SJCRH30 (cell line): ENCODE data around the gene TNRC6A. TPM values are rescaled to one million over a fixed set of nuclear protein-coding genes. Genes with fewer than 3 reads are reported as not detected.
"Not testable (repeated sequence)": the region's sequence is repeated elsewhere in the genome, so short reads cannot be mapped to it uniquely, and the experiment has no call there.

Experiments
- DNase-seq, 2 experiments: peaks; one replicate each; pipeline ENCODE4 v3.0.0-alpha.2; 2015 to 2020
- H3K27ac ChIP-seq: fragments of 250-450 bp; sonication (Bioruptor Pico); 2 replicates; pipeline ENCODE4 v1.5.1; 2020; ENCODE audit warnings: mild to moderate bottlenecking, moderate library complexity
- H3K27me3 ChIP-seq: fragments of 250-450 bp; sonication (Bioruptor Pico); 2 replicates; pipeline ENCODE4 v1.5.1; 2020; ENCODE audit warnings: mild to moderate bottlenecking, moderate library complexity
- H3K36me3 ChIP-seq: fragments of 250-450 bp; sonication (Bioruptor Pico); 2 replicates; pipeline ENCODE4 v1.5.1; 2020; ENCODE audit warnings: mild to moderate bottlenecking, moderate library complexity
- H3K4me1 ChIP-seq: fragments of 250-450 bp; sonication (Bioruptor Pico); 2 replicates; pipeline ENCODE4 v1.5.1; 2020; ENCODE audit warnings: mild to moderate bottlenecking, moderate library complexity
- H3K4me3 ChIP-seq: fragments of 250-450 bp; sonication (Bioruptor Pico); 2 replicates; pipeline ENCODE4 v1.5.1; 2020; ENCODE audit warnings: mild to moderate bottlenecking, moderate library complexity
- H3K9me3 ChIP-seq: fragments of 250-450 bp; sonication (Bioruptor Pico); replicated peaks from 2 replicates; pipeline ENCODE4 v1.5.1; 2020; ENCODE audit warnings: mild to moderate bottlenecking, moderate library complexity
- total RNA-seq: library from RNA; depleted of rRNA; stranded (reverse); fragments of >200 nt; shearing (Covaris generic); gene quantifications from 2 replicates; pipeline ENCODE4 v1.2.3, GENCODE V29; 2014

Gene TNRC6A
- total RNA-seq, 1 experiment from 2014 or later = 28.6 TPM

GRCh38 chr16:24789881-24790280 lies 60.4 kb downstream of the TNRC6A start:
- Histone ChIP-seq H3K36me3 (peaks cover 51% of the 10 kb centered on the region), H3K4me3 (no peak overlapping the region), H3K9me3 (no peaks in the 10 kb centered on the region), H3K27me3 (no peaks in the 10 kb centered on the region), H3K27ac (no peak overlapping the region), H3K4me1 (no peaks in the 10 kb centered on the region)
- no peak for DNase-seq

GRCh38 chr16:24800586-24800985 lies 71.1 kb downstream of the TNRC6A start:
- Histone ChIP-seq H3K4me3 (no peak overlapping the region), H3K4me1 (no peaks in the 10 kb centered on the region), H3K27me3 (no peaks in the 10 kb centered on the region), H3K27ac (no peak overlapping the region), H3K9me3 (no peaks in the 10 kb centered on the region), H3K36me3 (peaks cover 53% of the 10 kb centered on the region)
- no peak for DNase-seq

- peaks cover 58% of the 10 kb centered on the region for H3K36me3 ChIP-seq
- H3K9me3 ChIP-seq = no peaks in the 10 kb centered on the region
- no peaks in the 10 kb centered on the region for H3K27me3 ChIP-seq
- DNase-seq = no peak
- H3K27ac ChIP-seq = no peak overlapping the region
- no peak overlapping the region for H3K4me3 ChIP-seq
- H3K4me1 ChIP-seq = no peaks in the 10 kb centered on the region
These were observed 72.4 kb downstream of the TNRC6A start for GRCh38 chr16:24801761-24802302.

- Histone ChIP-seq H3K4me1 (no peaks in the 10 kb centered on the region), H3K9me3 (no peaks in the 10 kb centered on the region), H3K36me3 (peaks cover 57% of the 10 kb centered on the region), H3K27ac (no peak overlapping the region), H3K27me3 (no peaks in the 10 kb centered on the region), H3K4me3 (no peak overlapping the region)
- DNase-seq = no peak
These were observed 76.0 kb downstream of the TNRC6A start for GRCh38 chr16:24805484-24805883.

GRCh38 chr16:24807301-24807700 lies 77.8 kb downstream of the TNRC6A start:
- Histone ChIP-seq H3K27ac (no peak overlapping the region), H3K27me3 (no peaks in the 10 kb centered on the region), H3K9me3 (no peaks in the 10 kb centered on the region), H3K36me3 (peaks cover 60% of the 10 kb centered on the region), H3K4me3 (no peak overlapping the region), H3K4me1 (no peaks in the 10 kb centered on the region)
- DNase-seq = no peak

- Histone ChIP-seq H3K36me3 (peaks cover 64% of the 10 kb centered on the region), H3K4me1 (no peaks in the 10 kb centered on the region)
These were observed 81.7 kb downstream of the TNRC6A start for GRCh38 chr16:24810951-24811843.

GRCh38 chr16:24812813-24813212 lies 83.4 kb downstream of the TNRC6A start:
- not testable (repeated sequence) for H3K4me3 ChIP-seq, H3K27ac ChIP-seq, H3K27me3 ChIP-seq, H3K4me1 ChIP-seq, DNase-seq, H3K9me3 ChIP-seq
- H3K36me3 ChIP-seq = peaks cover 70% of the 10 kb centered on the region

More at GRCh38 chr16:24810951-24811843, 81.7 kb downstream of the TNRC6A start:
- no peaks in the 10 kb centered on the region for H3K9me3 ChIP-seq
- no peak for DNase-seq
- no peak overlapping the region for H3K4me3 ChIP-seq
- no peaks in the 10 kb centered on the region for H3K27me3 ChIP-seq
- H3K27ac ChIP-seq = no peak overlapping the region

- Histone ChIP-seq H3K36me3 (peaks cover 57% of the 10 kb centered on the region), H3K4me1 (no peaks in the 10 kb centered on the region), H3K9me3 (no peaks in the 10 kb centered on the region), H3K4me3 (no peak overlapping the region), H3K27ac (no peak overlapping the region), H3K27me3 (no peaks in the 10 kb centered on the region)
- no peak for DNase-seq
These were observed 85.6 kb downstream of the TNRC6A start for GRCh38 chr16:24815021-24815420.

- Histone ChIP-seq H3K4me3 (no peak overlapping the region), H3K27ac (no peak overlapping the region), H3K4me1 (no peaks in the 10 kb centered on the region), H3K9me3 (no peaks in the 10 kb centered on the region), H3K36me3 (peaks cover 60% of the 10 kb centered on the region), H3K27me3 (no peaks in the 10 kb centered on the region)
- DNase-seq = no peak
These were observed 87.2 kb downstream of the TNRC6A start for GRCh38 chr16:24816688-24817087.

GRCh38 chr16:24819462-24820040 lies 90.1 kb downstream of the TNRC6A start:
- no peak for DNase-seq
- no peaks in the 10 kb centered on the region for H3K4me1 ChIP-seq
- H3K27me3 ChIP-seq = no peaks in the 10 kb centered on the region
- peaks cover 49% of the 10 kb centered on the region for H3K36me3 ChIP-seq
- no peak overlapping the region for H3K27ac ChIP-seq
- no peak overlapping the region for H3K4me3 ChIP-seq
- no peaks in the 10 kb centered on the region for H3K9me3 ChIP-seq

- Histone ChIP-seq H3K4me1 (no peaks in the 10 kb centered on the region), H3K4me3 (no peak overlapping the region), H3K36me3 (peaks cover 51% of the 10 kb centered on the region), H3K27me3 (no peaks in the 10 kb centered on the region), H3K9me3 (no peaks in the 10 kb centered on the region), H3K27ac (no peak overlapping the region)
- DNase-seq = no peak
These were observed 91.1 kb downstream of the TNRC6A start for GRCh38 chr16:24820522-24820921.

GRCh38 chr16:24821129-24821528 lies 91.7 kb downstream of the TNRC6A start:
- H3K27ac ChIP-seq = no peak overlapping the region
- H3K36me3 ChIP-seq = peaks cover 47% of the 10 kb centered on the region

GRCh38 chr16:24822542-24822941 lies 93.1 kb downstream of the TNRC6A start:
- no peak for DNase-seq
- no peak overlapping the region for H3K27ac ChIP-seq
- no peaks in the 10 kb centered on the region for H3K9me3 ChIP-seq
- no peaks in the 10 kb centered on the region for H3K27me3 ChIP-seq
- H3K4me1 ChIP-seq = no peaks in the 10 kb centered on the region
- no peak overlapping the region for H3K4me3 ChIP-seq
- peaks cover 36% of the 10 kb centered on the region for H3K36me3 ChIP-seq

More at GRCh38 chr16:24821129-24821528, 91.7 kb downstream of the TNRC6A start:
- Histone ChIP-seq H3K4me1 (no peaks in the 10 kb centered on the region), H3K4me3 (no peak overlapping the region), H3K27me3 (no peaks in the 10 kb centered on the region), H3K9me3 (no peaks in the 10 kb centered on the region)
- DNase-seq = no peak

GRCh38 chr16:24822974-24823373 lies 93.5 kb downstream of the TNRC6A start:
- H3K9me3 ChIP-seq = no peaks in the 10 kb centered on the region
- no peak for DNase-seq
- peaks cover 33% of the 10 kb centered on the region for H3K36me3 ChIP-seq
- H3K4me3 ChIP-seq = no peak overlapping the region
- no peak overlapping the region for H3K27ac ChIP-seq
- H3K4me1 ChIP-seq = no peaks in the 10 kb centered on the region
- no peaks in the 10 kb centered on the region for H3K27me3 ChIP-seq

- DNase-seq = no peak
- Histone ChIP-seq H3K4me3 (no peak overlapping the region), H3K4me1 (no peaks in the 10 kb centered on the region), H3K9me3 (no peaks in the 10 kb centered on the region), H3K27me3 (no peaks in the 10 kb centered on the region), H3K27ac (no peak overlapping the region), H3K36me3 (peaks cover 20% of the 10 kb centered on the region)
These were observed 96.2 kb downstream of the TNRC6A start for GRCh38 chr16:24825696-24826095.
